ENCODE measurements around the gene ZMIZ2.

The ZMIZ2 gene

DNA sequence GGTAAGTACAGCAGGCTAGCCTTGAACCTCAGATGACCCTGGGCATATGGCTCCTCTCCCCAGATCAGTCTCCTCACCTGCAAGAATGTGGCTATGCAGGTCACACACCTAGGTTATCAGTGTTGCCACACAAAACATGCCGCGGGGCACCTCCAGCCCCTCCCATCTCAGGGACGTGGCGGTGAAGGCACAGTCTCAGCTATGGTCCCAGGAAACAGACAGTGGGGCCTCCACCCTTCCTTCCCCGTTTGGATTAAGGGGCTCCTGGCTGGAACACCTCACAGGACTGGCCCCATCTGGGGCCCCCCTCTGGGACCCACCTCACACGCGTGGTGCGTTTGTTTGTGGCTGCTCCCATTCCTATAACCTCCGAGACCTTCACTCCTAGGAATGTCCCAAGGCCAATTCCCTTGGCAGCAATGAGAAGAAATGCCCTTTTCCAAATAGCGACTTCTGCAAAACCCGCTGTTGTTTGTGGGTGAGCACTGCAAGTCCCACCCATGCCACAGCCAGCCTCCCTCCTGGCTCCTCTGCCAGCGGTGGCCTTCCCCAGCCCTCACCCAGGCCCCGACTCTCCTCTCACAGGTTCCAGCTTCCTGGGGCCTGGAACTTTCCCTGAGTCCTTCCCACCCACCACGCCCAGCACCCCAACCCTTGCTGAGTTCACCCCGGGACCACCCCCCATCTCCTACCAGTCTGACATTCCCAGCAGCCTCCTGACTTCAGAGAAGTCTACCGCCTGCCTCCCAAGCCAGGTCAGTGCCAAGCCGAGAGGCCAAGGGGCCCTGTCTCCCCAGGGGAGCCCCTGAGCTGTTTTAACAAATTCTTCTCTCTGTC lies 17.1 kb downstream of the ZMIZ2 start:
- Histone ChIP-seq H3K4me3 (ENCODE audit: low read length in 2 of 2) (no peak overlapping the region), H3K9me3 (ENCODE audit: control insufficient read depth in 2 of 2, low read length in 2 of 2) (no peaks in the 10 kb centered on the region), H3K36me3 (ENCODE audit: control insufficient read depth in 2 of 2, insufficient read depth in 2 of 2, low read length in 2 of 2) (peaks cover 57 to 58% of the 10 kb centered on the region in 2 donors), H3K27me3 (ENCODE audit: control insufficient read depth in 2 of 2, insufficient read depth in 2 of 2, low read length in 2 of 2) (no peaks in the 10 kb centered on the region), H3K9ac (ENCODE audit: low read depth in 1 of 2, low read length in 2 of 2) (no peak overlapping the region), H3K4me1 (ENCODE audit: control insufficient read depth in 2 of 2, insufficient read depth in 2 of 2, low read length in 2 of 2) (peaks cover 32 to 41% of the 10 kb centered on the region in 2 donors), H3K27ac (ENCODE audit: low read depth in 2 of 2, low read length in 2 of 2) (no peak overlapping the region)

DNA sequence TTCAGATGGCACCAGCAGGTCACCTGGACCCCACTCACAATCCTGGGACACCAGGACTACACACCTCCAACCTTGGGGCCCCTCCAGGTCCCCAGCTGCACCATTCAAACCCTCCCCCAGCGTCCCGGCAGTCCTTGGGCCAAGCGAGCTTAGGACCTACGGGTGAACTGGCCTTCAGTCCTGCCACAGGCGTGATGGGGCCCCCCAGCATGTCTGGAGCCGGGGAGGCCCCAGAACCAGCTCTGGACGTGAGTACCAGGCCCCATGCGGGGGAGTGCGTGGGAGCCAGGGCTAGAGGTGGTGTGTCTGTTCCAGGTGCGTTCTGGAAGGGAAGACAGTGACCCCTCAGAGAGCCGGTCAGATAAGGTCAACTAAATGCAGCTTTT lies 17.8 kb downstream of the ZMIZ2 start:
- no peak overlapping the region for H3K4me3 ChIP-seq (ENCODE audit: low read length in 2 of 2)
- H3K4me1 ChIP-seq (ENCODE audit: control insufficient read depth in 2 of 2, insufficient read depth in 2 of 2, low read length in 2 of 2) = peaks cover 32 to 41% of the 10 kb centered on the region in 2 donors
- H3K9me3 ChIP-seq (ENCODE audit: control insufficient read depth in 2 of 2, low read length in 2 of 2) = no peaks in the 10 kb centered on the region
- H3K9ac ChIP-seq (ENCODE audit: low read depth in 1 of 2, low read length in 2 of 2) = no peak overlapping the region
- peaks cover 51 to 52% of the 10 kb centered on the region in 2 donors for H3K36me3 ChIP-seq (ENCODE audit: control insufficient read depth in 2 of 2, insufficient read depth in 2 of 2, low read length in 2 of 2)
- H3K27me3 ChIP-seq (ENCODE audit: control insufficient read depth in 2 of 2, insufficient read depth in 2 of 2, low read length in 2 of 2) = peaks cover 0 to 2% of the 10 kb centered on the region in 2 donors
- no peak overlapping the region for H3K27ac ChIP-seq (ENCODE audit: low read depth in 2 of 2, low read length in 2 of 2)

- H3K4me3 ChIP-seq (ENCODE audit: low read length in 2 of 2) = no peak overlapping the region
- no peak overlapping the region for H3K9ac ChIP-seq (ENCODE audit: low read depth in 1 of 2, low read length in 2 of 2)
- no peaks in the 10 kb centered on the region for H3K9me3 ChIP-seq (ENCODE audit: control insufficient read depth in 2 of 2, low read length in 2 of 2)
- peaks cover 46 to 49% of the 10 kb centered on the region in 2 donors for H3K36me3 ChIP-seq (ENCODE audit: control insufficient read depth in 2 of 2, insufficient read depth in 2 of 2, low read length in 2 of 2)
- H3K27ac ChIP-seq (ENCODE audit: low read depth in 2 of 2, low read length in 2 of 2) = peak overlapping the region; percentile 56 to 74
- peaks cover 0 to 2% of the 10 kb centered on the region in 2 donors for H3K27me3 ChIP-seq (ENCODE audit: control insufficient read depth in 2 of 2, insufficient read depth in 2 of 2, low read length in 2 of 2)
- H3K4me1 ChIP-seq (ENCODE audit: control insufficient read depth in 2 of 2, insufficient read depth in 2 of 2, low read length in 2 of 2) = peaks cover 28 to 34% of the 10 kb centered on the region in 2 donors
Measured at GRCh38 chr7:44767134-44767911, 18.7 kb downstream of the ZMIZ2 start.

- H3K36me3 ChIP-seq (ENCODE audit: control insufficient read depth in 2 of 2, insufficient read depth in 2 of 2, low read length in 2 of 2) = peaks cover 40 to 44% of the 10 kb centered on the region in 2 donors
- H3K9me3 ChIP-seq (ENCODE audit: control insufficient read depth in 2 of 2, low read length in 2 of 2) = no peaks in the 10 kb centered on the region
- peaks cover 0 to 2% of the 10 kb centered on the region in 2 donors for H3K27me3 ChIP-seq (ENCODE audit: control insufficient read depth in 2 of 2, insufficient read depth in 2 of 2, low read length in 2 of 2)
- peaks cover 26 to 32% of the 10 kb centered on the region in 2 donors for H3K4me1 ChIP-seq (ENCODE audit: control insufficient read depth in 2 of 2, insufficient read depth in 2 of 2, low read length in 2 of 2)
- peak overlapping the region; percentile 13 to 32 for H3K9ac ChIP-seq (ENCODE audit: low read depth in 1 of 2, low read length in 2 of 2)
- H3K4me3 ChIP-seq (ENCODE audit: low read length in 2 of 2) = no peak overlapping the region
- peak overlapping the region; percentile 56 to 74 for H3K27ac ChIP-seq (ENCODE audit: low read depth in 2 of 2, low read length in 2 of 2)
Measured at GRCh38 chr7:44767912-44768627, 19.4 kb downstream of the ZMIZ2 start.

GRCh38 chr7:44768628-44769371 lies 20.2 kb downstream of the ZMIZ2 start:
- Histone ChIP-seq H3K9ac (ENCODE audit: low read depth in 1 of 2, low read length in 2 of 2) (peak overlapping the region; percentile 13 to 32), H3K27ac (ENCODE audit: low read depth in 2 of 2, low read length in 2 of 2) (peak overlapping the region; percentile 56 to 74)

GRCh38 chr7:44769376-44769775 lies 20.7 kb downstream of the ZMIZ2 start:
- Histone ChIP-seq H3K4me3 (ENCODE audit: low read length in 2 of 2) (peak overlapping the region in 1 of 2 donors; percentile 50), H3K4me1 (ENCODE audit: control insufficient read depth in 2 of 2, insufficient read depth in 2 of 2, low read length in 2 of 2) (peaks cover 26 to 32% of the 10 kb centered on the region in 2 donors), H3K36me3 (ENCODE audit: control insufficient read depth in 2 of 2, insufficient read depth in 2 of 2, low read length in 2 of 2) (peaks cover 27 to 32% of the 10 kb centered on the region in 2 donors), H3K9ac (ENCODE audit: low read depth in 1 of 2, low read length in 2 of 2) (no peak overlapping the region), H3K9me3 (ENCODE audit: control insufficient read depth in 2 of 2, low read length in 2 of 2) (no peaks in the 10 kb centered on the region), H3K27ac (ENCODE audit: low read depth in 2 of 2, low read length in 2 of 2) (peak overlapping the region in 1 of 2 donors; percentile 23), H3K27me3 (ENCODE audit: control insufficient read depth in 2 of 2, insufficient read depth in 2 of 2, low read length in 2 of 2) (peaks cover 0 to 2% of the 10 kb centered on the region in 2 donors)

More at GRCh38 chr7:44768628-44769371, 20.2 kb downstream of the ZMIZ2 start:
- Histone ChIP-seq H3K4me3 (ENCODE audit: low read length in 2 of 2) (no peak overlapping the region), H3K27me3 (ENCODE audit: control insufficient read depth in 2 of 2, insufficient read depth in 2 of 2, low read length in 2 of 2) (peaks cover 0 to 2% of the 10 kb centered on the region in 2 donors), H3K36me3 (ENCODE audit: control insufficient read depth in 2 of 2, insufficient read depth in 2 of 2, low read length in 2 of 2) (peaks cover 33 to 38% of the 10 kb centered on the region in 2 donors), H3K4me1 (ENCODE audit: control insufficient read depth in 2 of 2, insufficient read depth in 2 of 2, low read length in 2 of 2) (peaks cover 26 to 32% of the 10 kb centered on the region in 2 donors), H3K9me3 (ENCODE audit: control insufficient read depth in 2 of 2, low read length in 2 of 2) (no peaks in the 10 kb centered on the region)

- no peaks in the 10 kb centered on the region for H3K9me3 ChIP-seq (ENCODE audit: control insufficient read depth in 2 of 2, low read length in 2 of 2)
- peak overlapping the region in 1 of 2 donors; percentile 23 for H3K27ac ChIP-seq (ENCODE audit: low read depth in 2 of 2, low read length in 2 of 2)
- H3K36me3 ChIP-seq (ENCODE audit: control insufficient read depth in 2 of 2, insufficient read depth in 2 of 2, low read length in 2 of 2) = peaks cover 23 to 28% of the 10 kb centered on the region in 2 donors
- peaks cover 0 to 2% of the 10 kb centered on the region in 2 donors for H3K27me3 ChIP-seq (ENCODE audit: control insufficient read depth in 2 of 2, insufficient read depth in 2 of 2, low read length in 2 of 2)
- H3K4me1 ChIP-seq (ENCODE audit: control insufficient read depth in 2 of 2, insufficient read depth in 2 of 2, low read length in 2 of 2) = peaks cover 26 to 32% of the 10 kb centered on the region in 2 donors
- no peak overlapping the region for H3K9ac ChIP-seq (ENCODE audit: low read depth in 1 of 2, low read length in 2 of 2)
- H3K4me3 ChIP-seq (ENCODE audit: low read length in 2 of 2) = peak overlapping the region in 1 of 2 donors; percentile 50
Measured at GRCh38 chr7:44769776-44770294, 21.2 kb downstream of the ZMIZ2 start.

DNA sequence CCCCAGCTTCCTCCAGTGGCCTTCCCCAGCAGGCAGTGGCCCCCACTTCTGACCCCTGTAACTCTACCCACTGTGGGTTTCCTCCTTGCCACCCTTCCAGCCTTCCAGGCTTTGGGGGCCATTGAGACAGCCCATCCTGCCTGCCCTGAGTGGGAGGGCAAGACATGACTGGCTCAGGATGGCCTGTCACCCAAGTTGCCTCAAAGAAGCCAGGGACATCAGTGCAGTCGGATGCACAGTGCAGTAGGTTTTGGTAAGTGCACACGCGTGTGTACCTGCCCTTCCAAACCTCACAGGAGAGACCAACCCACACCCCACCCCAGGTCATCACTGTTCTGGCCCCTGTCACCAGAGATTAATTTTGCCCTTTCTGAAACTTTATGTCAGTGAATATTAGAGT lies 22.7 kb downstream of the ZMIZ2 start:
- no peak overlapping the region for H3K27ac ChIP-seq (ENCODE audit: low read depth in 2 of 2, low read length in 2 of 2)
- no peak overlapping the region for H3K4me3 ChIP-seq (ENCODE audit: low read length in 2 of 2)
- H3K36me3 ChIP-seq (ENCODE audit: control insufficient read depth in 2 of 2, insufficient read depth in 2 of 2, low read length in 2 of 2) = peaks cover 9 to 13% of the 10 kb centered on the region in 2 donors
- peaks cover 0 to 2% of the 10 kb centered on the region in 2 donors for H3K27me3 ChIP-seq (ENCODE audit: control insufficient read depth in 2 of 2, insufficient read depth in 2 of 2, low read length in 2 of 2)
- H3K9me3 ChIP-seq (ENCODE audit: control insufficient read depth in 2 of 2, low read length in 2 of 2) = no peaks in the 10 kb centered on the region
- H3K9ac ChIP-seq (ENCODE audit: low read depth in 1 of 2, low read length in 2 of 2) = no peak overlapping the region
- peaks cover 26 to 32% of the 10 kb centered on the region in 2 donors for H3K4me1 ChIP-seq (ENCODE audit: control insufficient read depth in 2 of 2, insufficient read depth in 2 of 2, low read length in 2 of 2)

DNA sequence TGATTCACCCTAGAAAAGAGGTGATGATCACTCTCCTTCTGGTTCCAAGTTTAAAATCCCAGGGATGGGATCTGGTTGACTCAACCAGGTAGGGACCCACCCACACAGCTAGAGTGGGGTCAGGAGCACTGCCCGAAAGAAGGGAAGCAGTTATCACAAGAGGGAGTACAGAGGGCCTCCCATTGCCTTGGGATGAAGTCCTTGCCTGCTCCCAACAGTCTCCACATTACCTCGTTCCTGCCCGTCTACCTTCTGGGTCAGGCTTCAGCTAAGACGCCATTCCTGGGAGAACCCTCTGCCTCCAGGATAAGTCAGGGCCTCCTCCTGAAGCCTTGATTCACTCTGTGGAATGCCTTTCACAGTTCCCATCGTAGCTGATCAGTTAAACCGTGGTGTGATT lies 23.8 kb downstream of the ZMIZ2 start:
- no peak overlapping the region for H3K27ac ChIP-seq (ENCODE audit: low read depth in 2 of 2, low read length in 2 of 2)

More for the DNA sequence above, 23.8 kb downstream of the ZMIZ2 start:
- Histone ChIP-seq H3K27me3 (ENCODE audit: control insufficient read depth in 2 of 2, insufficient read depth in 2 of 2, low read length in 2 of 2) (peaks cover 0 to 2% of the 10 kb centered on the region in 2 donors), H3K9ac (ENCODE audit: low read depth in 1 of 2, low read length in 2 of 2) (no peak overlapping the region), H3K4me3 (ENCODE audit: low read length in 2 of 2) (no peak overlapping the region), H3K9me3 (ENCODE audit: control insufficient read depth in 2 of 2, low read length in 2 of 2) (no peaks in the 10 kb centered on the region), H3K4me1 (ENCODE audit: control insufficient read depth in 2 of 2, insufficient read depth in 2 of 2, low read length in 2 of 2) (peaks cover 25 to 29% of the 10 kb centered on the region in 2 donors), H3K36me3 (ENCODE audit: control insufficient read depth in 2 of 2, insufficient read depth in 2 of 2, low read length in 2 of 2) (peaks cover 0 to 3% of the 10 kb centered on the region in 2 donors)
